ENCODE measurements around the gene ITGBL1.

Gene ITGBL1

GRCh38 chr13:101763191-101763590, 310.7 kb downstream of the ITGBL1 start:
- no peak for DNase-seq

Measured in DMS 273 treated with DMSO at 0.1 percent for 48 hours (cell line).